Measurements from ENCODE around the gene ZNF778. TPM values are rescaled to one million over a fixed set of nuclear protein-coding genes. Genes with fewer than 3 reads are reported as not detected.

ZNF778 gene
- total and polyA plus RNA-seq, 12 donors, result 1.9 to 20.5 (median 8.4) TPM

DNA sequence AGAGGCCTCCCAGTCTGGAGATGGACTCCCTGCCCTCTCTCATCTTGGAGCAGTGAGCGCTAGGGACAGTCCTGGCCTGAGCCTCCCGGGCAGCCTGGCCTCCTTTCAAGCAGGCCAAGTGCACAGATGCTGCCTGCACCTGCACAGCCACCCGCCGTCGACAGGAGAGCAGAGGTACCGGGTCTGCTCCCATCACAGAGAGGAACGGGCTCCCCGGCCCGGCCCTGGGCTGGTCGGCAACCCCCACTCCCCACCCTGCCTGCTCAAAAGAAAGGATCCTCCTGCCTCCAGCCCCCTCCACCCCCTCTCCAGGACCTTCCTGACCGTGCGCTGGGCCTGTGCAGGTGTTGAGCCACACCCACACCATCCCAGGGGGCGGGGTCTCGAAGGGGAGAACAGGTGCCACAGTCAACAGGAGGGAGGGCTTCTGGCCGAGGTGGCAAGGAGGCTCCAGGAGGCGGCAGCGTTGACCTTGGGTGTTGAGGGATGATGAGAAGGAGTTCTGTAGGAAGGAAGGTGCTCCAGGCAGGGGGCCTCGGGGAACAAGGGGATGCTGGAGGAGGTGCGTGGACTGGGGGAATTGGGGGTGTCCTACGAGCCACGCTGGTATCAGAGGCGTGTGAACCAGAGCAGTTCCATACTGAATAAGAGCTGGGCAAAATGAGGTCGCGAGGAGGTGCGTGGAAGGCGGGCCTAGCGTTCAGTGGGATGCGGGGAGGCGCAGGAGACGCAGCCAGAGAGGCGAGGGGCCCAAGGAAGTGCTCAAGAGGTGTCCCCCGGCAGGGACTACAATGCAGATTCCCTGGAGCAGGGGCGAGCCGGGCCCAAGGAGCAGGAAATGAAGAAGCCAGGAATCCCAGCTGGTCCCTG lies 46.9 kb upstream of the ZNF778 start:
- Histone ChIP-seq H3K4me1 (replicated peaks in 1 of 2) (peaks cover 6 to 14% of the 10 kb centered on the region in 2 donors), H3K9me3 (replicated peaks in 1 of 3) (no peaks in the 10 kb centered on the region), H3K36me3 (replicated peaks in 1 of 2) (no peaks in the 10 kb centered on the region), H3K27me3 (peaks cover 9% of the 10 kb centered on the region), H3K27ac (no peak overlapping the region), H3K4me3 (peak overlapping the region in 1 of 4 donors; percentile 28)
- no peak for TF ChIP-seq POLR2A (IDR thresholded peaks at IDR 0.05)
- TF ChIP-seq, protein P1, sequence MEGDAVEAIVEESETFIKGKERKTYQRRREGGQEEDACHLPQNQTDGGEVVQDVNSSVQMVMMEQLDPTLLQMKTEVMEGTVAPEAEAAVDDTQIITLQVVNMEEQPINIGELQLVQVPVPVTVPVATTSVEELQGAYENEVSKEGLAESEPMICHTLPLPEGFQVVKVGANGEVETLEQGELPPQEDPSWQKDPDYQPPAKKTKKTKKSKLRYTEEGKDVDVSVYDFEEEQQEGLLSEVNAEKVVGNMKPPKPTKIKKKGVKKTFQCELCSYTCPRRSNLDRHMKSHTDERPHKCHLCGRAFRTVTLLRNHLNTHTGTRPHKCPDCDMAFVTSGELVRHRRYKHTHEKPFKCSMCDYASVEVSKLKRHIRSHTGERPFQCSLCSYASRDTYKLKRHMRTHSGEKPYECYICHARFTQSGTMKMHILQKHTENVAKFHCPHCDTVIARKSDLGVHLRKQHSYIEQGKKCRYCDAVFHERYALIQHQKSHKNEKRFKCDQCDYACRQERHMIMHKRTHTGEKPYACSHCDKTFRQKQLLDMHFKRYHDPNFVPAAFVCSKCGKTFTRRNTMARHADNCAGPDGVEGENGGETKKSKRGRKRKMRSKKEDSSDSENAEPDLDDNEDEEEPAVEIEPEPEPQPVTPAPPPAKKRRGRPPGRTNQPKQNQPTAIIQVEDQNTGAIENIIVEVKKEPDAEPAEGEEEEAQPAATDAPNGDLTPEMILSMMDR (IDR thresholded peaks at IDR 0.05), result no peak
- intact Hi-C loops (cut with DNase I), result no loop called here
- WGBS, 4 donors, result 5 to 13% (median 12%) methylated on average over 21 to 34 of the region's 34 CpGs
- DNase-seq, result peak in 2 of 7 donors; percentile 37 to 41

DNA sequence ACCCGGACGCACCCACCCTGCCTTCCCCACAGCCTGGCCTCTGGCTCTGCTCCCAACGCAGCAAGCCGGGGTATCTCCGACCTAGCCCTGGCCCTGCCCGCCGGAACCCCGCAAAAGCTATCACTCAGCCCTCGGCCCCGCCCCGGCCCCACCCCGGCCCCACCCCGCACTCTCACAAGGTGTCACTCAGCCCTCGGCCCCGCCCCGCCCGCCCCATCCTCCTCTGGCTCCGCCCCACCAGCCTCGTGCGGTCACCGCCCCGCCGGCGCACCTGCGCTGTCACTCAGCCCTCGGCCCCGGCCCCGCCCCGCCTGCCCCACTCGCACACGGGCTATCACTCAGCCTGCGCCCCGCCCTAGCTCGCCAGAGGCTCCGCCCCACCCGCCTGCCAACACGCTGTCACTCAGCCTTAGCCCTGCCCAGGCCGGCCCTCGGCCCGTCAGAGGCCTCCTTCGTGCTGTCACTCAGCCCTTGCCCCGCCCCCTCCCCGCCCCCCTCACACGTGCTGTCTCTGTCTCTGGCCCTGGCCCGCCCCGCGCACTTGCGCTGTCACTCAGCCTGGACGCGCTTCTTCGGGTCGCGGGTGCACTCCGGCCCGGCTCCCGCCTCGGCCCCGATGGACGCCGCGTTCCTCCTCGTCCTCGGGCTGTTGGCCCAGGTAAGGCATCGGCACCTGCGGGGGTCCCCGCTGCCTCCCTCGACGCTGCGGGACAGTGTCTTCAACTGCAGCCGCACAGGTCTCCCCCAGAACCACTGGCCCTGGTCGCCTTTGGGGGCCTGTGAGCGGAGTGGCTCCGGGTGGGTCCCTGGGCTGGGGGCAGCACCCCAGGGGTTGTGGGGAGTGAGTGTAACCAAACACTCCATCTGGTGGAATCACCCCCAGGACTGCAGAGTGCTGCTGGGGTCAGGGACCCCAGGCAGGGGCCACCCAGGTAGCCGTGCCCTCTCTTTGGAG lies 46.0 kb upstream of the ZNF778 start, which contains the start of gene CDH15:
Gene CDH15 (plus strand): TSS at position 533 of the 955 bp plus-strand sequence. CDS start 84 bp downstream, at position 617.
- Histone ChIP-seq H3K27me3 (peaks cover 9% of the 10 kb centered on the region), H3K27ac (no peak within 1 kb of the TSS), H3K36me3 (replicated peaks in 1 of 2) (no peaks in the 10 kb centered on the region), H3K9me3 (replicated peaks in 1 of 3) (no peaks in the 10 kb centered on the region), H3K4me3 (peak within 1 kb of the TSS in 1 of 4 donors; percentile 28), H3K4me1 (replicated peaks in 1 of 2) (peaks cover 6 to 14% of the 10 kb centered on the region in 2 donors)
- WGBS, 4 donors, result 0 to 30% (median 7%) methylated on average over 8 to 74 of the region's 74 CpGs
- TF ChIP-seq, protein P1 (IDR thresholded peaks at IDR 0.05), result no peak
- no peak for TF ChIP-seq POLR2A (IDR thresholded peaks at IDR 0.05)
- peak; percentile 91 to 95 (median 93) for DNase-seq
- intact Hi-C loops (cut with DNase I), result no loop called here

DNA sequence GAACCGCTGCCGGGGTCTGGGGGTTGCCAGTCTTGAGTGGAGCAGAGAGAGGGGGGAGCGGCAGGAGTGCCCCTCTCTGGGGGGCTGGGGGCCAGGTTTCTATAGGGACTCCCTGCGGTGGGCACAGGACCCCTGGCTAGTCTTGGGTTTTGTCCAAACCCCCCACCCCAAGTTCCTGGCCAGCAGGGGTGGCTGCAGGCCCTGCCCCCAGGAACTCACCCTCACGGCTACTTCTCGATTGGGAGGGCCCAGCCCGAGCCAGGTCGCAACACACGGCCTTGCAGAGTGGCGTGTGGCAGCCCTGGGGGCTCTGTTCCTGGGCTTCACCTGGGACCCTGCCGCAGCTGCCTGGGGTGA lies 45.4 kb upstream of the ZNF778 start:
- peak in 1 of 7 donors; percentile 34 for DNase-seq
- Histone ChIP-seq H3K4me1 (replicated peaks in 1 of 2) (peaks cover 6 to 9% of the 10 kb centered on the region in 2 donors), H3K27ac (no peak overlapping the region), H3K9me3 (replicated peaks in 1 of 3) (no peaks in the 10 kb centered on the region), H3K4me3 (no peak overlapping the region), H3K27me3 (peaks cover 9% of the 10 kb centered on the region), H3K36me3 (replicated peaks in 1 of 2) (no peaks in the 10 kb centered on the region)
- TF ChIP-seq, protein P1 (IDR thresholded peaks at IDR 0.05), result no peak
- no peak for TF ChIP-seq POLR2A (IDR thresholded peaks at IDR 0.05)
- intact Hi-C loops (cut with DNase I), result no loop called here
- WGBS, 4 donors, result 68 to 83% (median 81%) methylated on average over 4 to 11 of the region's 11 CpGs; no CpG with 5 or more reads in 1 of the 4 donors
